ENCODE data around the gene SPTBN1.

The SPTBN1 gene

GRCh38 chr2:54585136-54585733 is 129.1 kb downstream of the SPTBN1 start:
- in situ Hi-C loops (cut with MboI; ENCODE audit: low sequenced_read_pairs), result no loop called here

GRCh38 chr2:54586062-54586461 is 129.9 kb downstream of the SPTBN1 start:
- in situ Hi-C loops (cut with MboI; ENCODE audit: low sequenced_read_pairs), result no loop called here

- in situ Hi-C loops (cut with MboI; ENCODE audit: low sequenced_read_pairs), result no loop called here
These were observed 130.4 kb downstream of the SPTBN1 start for GRCh38 chr2:54586494-54586893.

- in situ Hi-C loops (cut with MboI; ENCODE audit: low sequenced_read_pairs), result no loop called here
These were observed 131.3 kb downstream of the SPTBN1 start for GRCh38 chr2:54587171-54588016.

GRCh38 chr2:54588244-54588899 is 132.2 kb downstream of the SPTBN1 start:
- in situ Hi-C loops (cut with MboI; ENCODE audit: low sequenced_read_pairs), result no loop called here

GRCh38 chr2:54589038-54589339 is 132.9 kb downstream of the SPTBN1 start:
- in situ Hi-C loops (cut with MboI; ENCODE audit: low sequenced_read_pairs), result no loop called here

- in situ Hi-C loops (cut with MboI; ENCODE audit: low sequenced_read_pairs), result no loop called here
These were observed 133.5 kb downstream of the SPTBN1 start for GRCh38 chr2:54589340-54590215.

- in situ Hi-C loops (cut with MboI; ENCODE audit: low sequenced_read_pairs), result no loop called here
These were observed 134.3 kb downstream of the SPTBN1 start for GRCh38 chr2:54590216-54591120.

- in situ Hi-C loops (cut with MboI; ENCODE audit: low sequenced_read_pairs), result no loop called here
These were observed 135.4 kb downstream of the SPTBN1 start for GRCh38 chr2:54591551-54591950.

GRCh38 chr2:54593249-54593648 is 137.1 kb downstream of the SPTBN1 start:
- in situ Hi-C loops (cut with MboI; ENCODE audit: low sequenced_read_pairs), result no loop called here

- in situ Hi-C loops (cut with MboI; ENCODE audit: low sequenced_read_pairs), result no loop called here
These were observed 137.9 kb downstream of the SPTBN1 start for GRCh38 chr2:54594048-54594447.

GRCh38 chr2:54595161-54595803 is 139.2 kb downstream of the SPTBN1 start:
- in situ Hi-C loops (cut with MboI; ENCODE audit: low sequenced_read_pairs), result no loop called here

- in situ Hi-C loops (cut with MboI; ENCODE audit: low sequenced_read_pairs), result no loop called here
These were observed 140.1 kb downstream of the SPTBN1 start for GRCh38 chr2:54595999-54596902.

GRCh38 chr2:54597153-54597848 is 141.2 kb downstream of the SPTBN1 start:
- in situ Hi-C loops (cut with MboI; ENCODE audit: low sequenced_read_pairs), result no loop called here

GRCh38 chr2:54598347-54599325 is 142.5 kb downstream of the SPTBN1 start:
- in situ Hi-C loops (cut with MboI; ENCODE audit: low sequenced_read_pairs), result no loop called here

- in situ Hi-C loops (cut with MboI; ENCODE audit: low sequenced_read_pairs), result no loop called here
These were observed 143.2 kb downstream of the SPTBN1 start for GRCh38 chr2:54599326-54599710.

- in situ Hi-C loops (cut with MboI; ENCODE audit: low sequenced_read_pairs), result no loop called here
These were observed 143.8 kb downstream of the SPTBN1 start for GRCh38 chr2:54599914-54600313.
